GM12872 (cell line): ENCODE measurements around the gene KCNA4.

Experiments
- CTCF ChIP-seq: IDR thresholded peaks from 3 replicates; pipeline ENCODE4 v1.5.1; 2011; ENCODE audit warnings: low read depth, mild to moderate bottlenecking, low read length, moderate library complexity; ENCODE audit not compliant: insufficient read depth

Gene KCNA4

GRCh38 chr11:29985248-29985647 lies 31.6 kb downstream of the KCNA4 start:
- TF ChIP-seq CTCF: no peak

- TF ChIP-seq CTCF: no peak
These were observed 32.3 kb downstream of the KCNA4 start for GRCh38 chr11:29984544-29984943.

- TF ChIP-seq CTCF: no peak
These were observed 38.3 kb downstream of the KCNA4 start for GRCh38 chr11:29978549-29978948.

GRCh38 chr11:29963796-29964195 lies 53.0 kb downstream of the KCNA4 start:
- TF ChIP-seq CTCF: no peak

GRCh38 chr11:29963036-29963435 lies 53.8 kb downstream of the KCNA4 start:
- TF ChIP-seq CTCF: no peak

GRCh38 chr11:29962243-29962642 lies 54.6 kb downstream of the KCNA4 start:
- peak; percentile 68 for TF ChIP-seq CTCF
